ENCODE results near the gene PDZD2.

GRCh38 chr5:31717561-31717960, 78.6 kb downstream of the PDZD2 start:
- no peak for TF ChIP-seq ZNF274 (IDR thresholded peaks at IDR 0.05; ENCODE audit: low read depth, low read length)
- no peak for TF ChIP-seq YY1 (IDR thresholded peaks at IDR 0.05; ENCODE audit: insufficient read depth, insufficient read length)
- no peak for TF ChIP-seq SUZ12 (IDR thresholded peaks at IDR 0.05; ENCODE audit: extremely low read depth, insufficient read depth, insufficient read length)

Data from NT2/D1 (cell line).